H9 (cell line): ENCODE measurements around the gene GYG1. TPM values are rescaled to one million over a fixed set of nuclear protein-coding genes. Genes with fewer than 3 reads are reported as not detected.
A peak's percentile ranks its signal among the peaks of the same experiment; 100 is the strongest.

ENCODE experiments used
- DNase-seq: peaks from one replicate; pipeline ENCODE4 v3.0.0-alpha.2; 2017
- H2AFZ ChIP-seq: one replicate; pipeline ENCODE4 v1.6.1; 2013; ENCODE audit warnings: mild to moderate bottlenecking, low read length, control low read depth, moderate library complexity
- H2AK5ac ChIP-seq: 2 replicates; pipeline ENCODE4 v1.6.1; 2013; ENCODE audit warnings: low read length, control low read depth, mixed read lengths; ENCODE audit not compliant: insufficient read length
- H2BK120ac ChIP-seq: one replicate; pipeline ENCODE4 v1.6.1; 2013; ENCODE audit warnings: low read depth, mild to moderate bottlenecking, low read length, control low read depth, inconsistent platforms; ENCODE audit not compliant: poor library complexity, severe bottlenecking
- H2BK12ac ChIP-seq: 2 replicates; pipeline ENCODE4 v1.6.1; 2013; ENCODE audit warnings: low read length, control low read depth, mixed read lengths, low read depth; ENCODE audit not compliant: insufficient read length
- H2BK15ac ChIP-seq: 2 replicates; pipeline ENCODE4 v1.6.1; 2013; ENCODE audit warnings: low read depth, low read length, control low read depth
- H2BK20ac ChIP-seq: one replicate; pipeline ENCODE4 v1.6.1; 2013; ENCODE audit warnings: low read depth, mild to moderate bottlenecking, low read length, control low read depth, inconsistent platforms; ENCODE audit not compliant: poor library complexity, severe bottlenecking
- H2BK5ac ChIP-seq: 2 replicates; pipeline ENCODE4 v1.6.1; 2013; ENCODE audit warnings: low read length, control low read depth, mixed read lengths; ENCODE audit not compliant: insufficient read length
- H3K14ac ChIP-seq: 2 replicates; pipeline ENCODE4 v1.6.1; 2013; ENCODE audit warnings: low read length, control low read depth; ENCODE audit not compliant: insufficient read depth
- H3K18ac ChIP-seq: 2 replicates; pipeline ENCODE4 v1.6.1; 2013; ENCODE audit warnings: low read depth, mild to moderate bottlenecking, mixed read lengths, low read length, control low read depth; ENCODE audit not compliant: insufficient read length
- H3K23ac ChIP-seq: 2 replicates; pipeline ENCODE4 v1.6.1; 2013; ENCODE audit warnings: low read length, control low read depth, mixed read lengths, low read depth; ENCODE audit not compliant: insufficient read length
- H3K23me2 ChIP-seq: 2 replicates; pipeline ENCODE4 v1.6.1; 2013; ENCODE audit warnings: low read depth, mild to moderate bottlenecking, mixed read lengths, low read length, control low read depth; ENCODE audit not compliant: insufficient read length, poor library complexity, severe bottlenecking
- H3K27ac ChIP-seq: 2 replicates; pipeline ENCODE4 v1.5.1; 2013; ENCODE audit warnings: low read length, control low read depth, mixed read lengths, low read depth; ENCODE audit not compliant: insufficient read length
- H3K27me3 ChIP-seq: 2 replicates; pipeline ENCODE4 v1.6.1; 2013; ENCODE audit warnings: low read length, control low read depth, inconsistent platforms; ENCODE audit not compliant: insufficient read depth
- H3K4ac ChIP-seq: 2 replicates; pipeline ENCODE4 v1.6.1; 2013; ENCODE audit warnings: low read depth, mild to moderate bottlenecking, control low read depth, inconsistent platforms, low read length, moderate library complexity
- H3K4me1 ChIP-seq: 2 replicates; pipeline ENCODE4 v1.6.1; 2013; ENCODE audit warnings: low read length, control low read depth, inconsistent platforms; ENCODE audit not compliant: insufficient read depth
- H3K4me2 ChIP-seq: 2 replicates; pipeline ENCODE4 v1.6.1; 2013; ENCODE audit warnings: low read length, control low read depth, mixed read lengths; ENCODE audit not compliant: insufficient read length, insufficient read depth
- H3K56ac ChIP-seq: 2 replicates; pipeline ENCODE4 v1.6.1; 2013; ENCODE audit warnings: low read depth, mild to moderate bottlenecking, mixed read lengths, low read length, control low read depth; ENCODE audit not compliant: insufficient read length
- H3K79me1 ChIP-seq: 2 replicates; pipeline ENCODE4 v1.6.1; 2013; ENCODE audit warnings: low read depth, mild to moderate bottlenecking, moderate library complexity, low read length, control low read depth, inconsistent platforms; ENCODE audit not compliant: insufficient read depth, poor library complexity, severe bottlenecking
- H3K79me2 ChIP-seq: 2 replicates; pipeline ENCODE4 v1.6.1; 2013; ENCODE audit warnings: low read length, control low read depth, inconsistent platforms; ENCODE audit not compliant: insufficient read depth
- H3K9ac ChIP-seq: 2 replicates; pipeline ENCODE4 v1.6.1; 2013; ENCODE audit warnings: low read length, control low read depth, mixed read lengths; ENCODE audit not compliant: insufficient read length; ENCODE audit errors: extremely low read depth
- H3K9me3 ChIP-seq: one replicate; pipeline ENCODE4 v1.6.1; 2013; ENCODE audit warnings: low read depth, low read length, inconsistent platforms; ENCODE audit not compliant: control insufficient read depth
- H3T11ph ChIP-seq: one replicate; pipeline ENCODE4 v1.6.1; 2013; ENCODE audit warnings: mild to moderate bottlenecking, low read length, control low read depth, inconsistent platforms
- H4K20me1 ChIP-seq: one replicate; pipeline ENCODE4 v1.6.1; 2013; ENCODE audit not compliant: control insufficient read depth, insufficient read length, insufficient read depth
- H4K5ac ChIP-seq: 2 replicates; pipeline ENCODE4 v1.6.1; 2013; ENCODE audit warnings: low read depth, mild to moderate bottlenecking, mixed read lengths, low read length, control low read depth; ENCODE audit not compliant: insufficient read length
- H4K8ac ChIP-seq: replicated peaks from 2 replicates; pipeline ENCODE4 v1.6.1; 2013; ENCODE audit warnings: low read length, control low read depth, mixed read lengths, low read depth; ENCODE audit not compliant: insufficient read length
- H4K91ac ChIP-seq: 2 replicates; pipeline ENCODE4 v1.6.1; 2013; ENCODE audit warnings: low read depth, mild to moderate bottlenecking, moderate library complexity, mixed read lengths, low read length, control low read depth; ENCODE audit not compliant: insufficient read length
- H3K27ac Mint-ChIP-seq, 3 experiments: 2 replicates in 2 of 3; 3 replicates in 1 of 3; pipeline ENCODE4 v1.8.0; 2020 to 2021; ENCODE audit warnings: mixed read lengths in 3 of 3, mild to moderate bottlenecking in 1 of 3, moderate library complexity in 1 of 3
- H3K27me3 Mint-ChIP-seq: 2 replicates; pipeline ENCODE4 v1.8.0; 2021; ENCODE audit warnings: low read depth, mild to moderate bottlenecking, moderate library complexity, mixed read lengths
- H3K36me3 Mint-ChIP-seq, 3 experiments: 2 replicates in 2 of 3; 3 replicates in 1 of 3; pipeline ENCODE4 v1.8.0; 2020 to 2021; ENCODE audit warnings: low read depth in 3 of 3, mixed read lengths in 3 of 3; ENCODE audit not compliant: insufficient read depth in 1 of 3
- H3K4me1 Mint-ChIP-seq, 2 experiments: 2 replicates each; pipeline ENCODE4 v1.8.0; 2020; ENCODE audit warnings: mixed read lengths in 2 of 2
- H3K4me3 Mint-ChIP-seq, 2 experiments: 2 replicates in 1 of 2; 3 replicates in 1 of 2; pipeline ENCODE4 v1.8.0; 2020 to 2021; ENCODE audit warnings: mild to moderate bottlenecking in 2 of 2, mixed read lengths in 2 of 2, moderate library complexity in 1 of 2
- H3K9me3 Mint-ChIP-seq, 2 experiments: 2 replicates in 1 of 2; 3 replicates in 1 of 2; pipeline ENCODE4 v1.8.0; 2020; ENCODE audit warnings: mild to moderate bottlenecking in 2 of 2, mixed read lengths in 2 of 2, moderate library complexity in 1 of 2
- WGBS: extraction: QIAGEN DNeasy Blood & Tissue Kit; methylation state at CpG from one replicate; pipeline ENCODE4 v1.1.7; 2013; ENCODE audit warnings: missing lambda C conversion rate, low lambda C conversion rate, mixed read lengths; ENCODE audit not compliant: insufficient read length; ENCODE audit errors: extremely low coverage; 5-methylcytosine and 5-hydroxymethylcytosine counted together
- total RNA-seq: library from RNA; stranded (reverse); gene quantifications from 2 replicates; pipeline ENCODE4 v1.2.1, GENCODE V29; 2021
- TF ChIP-seq, protein P1 (sequence below): fragments of 200-600 bp; sonication (generic); conservative IDR thresholded peaks from 3 replicates; pipeline ENCODE4 v1.8.0; 2021; ENCODE audit warnings: antibody characterized with exemption, mild to moderate bottlenecking

GYG1 gene
- total RNA-seq, 1 experiment from 2014 or later: 31.5 TPM

DNA sequence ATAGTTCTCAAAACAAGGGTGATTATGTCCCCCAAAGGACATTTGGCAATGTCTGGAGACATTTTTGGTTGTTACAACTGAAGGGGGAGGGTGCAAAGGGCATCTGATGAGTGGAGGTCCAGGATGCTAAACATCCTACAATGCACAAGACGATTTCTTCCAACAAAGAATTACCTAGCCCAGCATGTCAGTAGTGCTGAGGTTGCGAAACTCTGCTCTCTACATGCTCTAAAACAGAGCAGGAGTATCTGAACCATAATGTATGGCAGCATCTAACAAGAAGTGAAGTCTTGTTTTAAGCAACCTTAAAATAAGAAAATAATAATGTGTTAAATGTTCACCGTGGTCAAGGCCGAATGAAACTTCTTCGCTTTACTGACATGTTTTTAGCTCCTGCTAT, 7.0 kb downstream of the GYG1 start:
- no CpG with 5 or more reads among the region's 5 CpGs for WGBS
- Histone ChIP-seq H3K27me3 (no peaks in the 10 kb centered on the region), H3K9me3 (no peaks in the 10 kb centered on the region), H3K4me2 (no peak overlapping the region), H3K56ac (no peak overlapping the region), H2BK5ac (no peak overlapping the region), H4K5ac (no peak overlapping the region), H3T11ph (no peak overlapping the region), H2BK20ac (no peak overlapping the region), H3K23ac (no peak overlapping the region), H2AK5ac (no peak overlapping the region), H3K79me2 (0 out of 2 replicates have a peak, but pooled peaks cover 2% of the 10 kb centered on the region), H2BK120ac (no peak overlapping the region), H4K8ac (no peak overlapping the region), H4K20me1 (no peaks in the 10 kb centered on the region), H4K91ac (no peak overlapping the region), H2BK12ac (no peak overlapping the region), H3K14ac (no peak overlapping the region), H3K79me1 (no peaks in the 10 kb centered on the region), H3K27ac (no peak overlapping the region), H3K4me1 (peaks cover 6% of the 10 kb centered on the region; the same call in 1 of the 2 replicates), H3K4ac (no peak overlapping the region), H3K18ac (no peak overlapping the region), H2AFZ (no peak overlapping the region), H2BK15ac (no peak overlapping the region), H3K9ac (no peak overlapping the region), H3K23me2 (no peaks in the 10 kb centered on the region)
- DNase-seq: no peak
- H3K27me3 Mint-ChIP-seq: peaks cover 2% of the 10 kb centered on the region
- H3K4me3 Mint-ChIP-seq: no peak overlapping the region
- H3K27ac Mint-ChIP-seq: peak overlapping the region in 1 of 3 experiments; percentile 11; a peak in 3 of 7 replicates
- no peaks in the 10 kb centered on the region for H3K9me3 Mint-ChIP-seq
- TF ChIP-seq, protein P1, sequence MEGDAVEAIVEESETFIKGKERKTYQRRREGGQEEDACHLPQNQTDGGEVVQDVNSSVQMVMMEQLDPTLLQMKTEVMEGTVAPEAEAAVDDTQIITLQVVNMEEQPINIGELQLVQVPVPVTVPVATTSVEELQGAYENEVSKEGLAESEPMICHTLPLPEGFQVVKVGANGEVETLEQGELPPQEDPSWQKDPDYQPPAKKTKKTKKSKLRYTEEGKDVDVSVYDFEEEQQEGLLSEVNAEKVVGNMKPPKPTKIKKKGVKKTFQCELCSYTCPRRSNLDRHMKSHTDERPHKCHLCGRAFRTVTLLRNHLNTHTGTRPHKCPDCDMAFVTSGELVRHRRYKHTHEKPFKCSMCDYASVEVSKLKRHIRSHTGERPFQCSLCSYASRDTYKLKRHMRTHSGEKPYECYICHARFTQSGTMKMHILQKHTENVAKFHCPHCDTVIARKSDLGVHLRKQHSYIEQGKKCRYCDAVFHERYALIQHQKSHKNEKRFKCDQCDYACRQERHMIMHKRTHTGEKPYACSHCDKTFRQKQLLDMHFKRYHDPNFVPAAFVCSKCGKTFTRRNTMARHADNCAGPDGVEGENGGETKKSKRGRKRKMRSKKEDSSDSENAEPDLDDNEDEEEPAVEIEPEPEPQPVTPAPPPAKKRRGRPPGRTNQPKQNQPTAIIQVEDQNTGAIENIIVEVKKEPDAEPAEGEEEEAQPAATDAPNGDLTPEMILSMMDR: no peak
- peaks cover 26 to 31% of the 10 kb centered on the region in 2 experiments for H3K4me1 Mint-ChIP-seq
- peaks cover 2 to 24% (median 20%) of the 10 kb centered on the region in 3 experiments; a peak in 5 of 7 replicates for H3K36me3 Mint-ChIP-seq
